HUES6 (cell line): ENCODE measurements around the gene AP5Z1.

Experiments used
- H3K27ac ChIP-seq: 2 replicates; pipeline ENCODE4 v1.7.0; 2013; ENCODE audit warnings: low read depth, mild to moderate bottlenecking, low read length, inconsistent platforms
- H3K27me3 ChIP-seq: 2 replicates; pipeline ENCODE4 v1.6.1; 2013; ENCODE audit warnings: low read length; ENCODE audit not compliant: control insufficient read depth, insufficient read depth
- H3K36me3 ChIP-seq: 2 replicates; pipeline ENCODE4 v1.6.1; 2013; ENCODE audit warnings: low read length; ENCODE audit not compliant: control insufficient read depth, insufficient read depth
- H3K4me1 ChIP-seq: 2 replicates; pipeline ENCODE4 v1.6.1; 2013; ENCODE audit warnings: low read length; ENCODE audit not compliant: control insufficient read depth, insufficient read depth
- H3K4me3 ChIP-seq: 2 replicates; pipeline ENCODE4 v1.5.1; 2013; ENCODE audit warnings: low read depth, low read length
- H3K9ac ChIP-seq: one replicate; pipeline ENCODE4 v1.6.1; 2013; ENCODE audit warnings: mild to moderate bottlenecking, low read length
- H3K9me3 ChIP-seq: 2 replicates; pipeline ENCODE4 v1.6.1; 2013; ENCODE audit warnings: low read depth, low read length; ENCODE audit not compliant: control insufficient read depth, insufficient read depth

AP5Z1 gene

DNA sequence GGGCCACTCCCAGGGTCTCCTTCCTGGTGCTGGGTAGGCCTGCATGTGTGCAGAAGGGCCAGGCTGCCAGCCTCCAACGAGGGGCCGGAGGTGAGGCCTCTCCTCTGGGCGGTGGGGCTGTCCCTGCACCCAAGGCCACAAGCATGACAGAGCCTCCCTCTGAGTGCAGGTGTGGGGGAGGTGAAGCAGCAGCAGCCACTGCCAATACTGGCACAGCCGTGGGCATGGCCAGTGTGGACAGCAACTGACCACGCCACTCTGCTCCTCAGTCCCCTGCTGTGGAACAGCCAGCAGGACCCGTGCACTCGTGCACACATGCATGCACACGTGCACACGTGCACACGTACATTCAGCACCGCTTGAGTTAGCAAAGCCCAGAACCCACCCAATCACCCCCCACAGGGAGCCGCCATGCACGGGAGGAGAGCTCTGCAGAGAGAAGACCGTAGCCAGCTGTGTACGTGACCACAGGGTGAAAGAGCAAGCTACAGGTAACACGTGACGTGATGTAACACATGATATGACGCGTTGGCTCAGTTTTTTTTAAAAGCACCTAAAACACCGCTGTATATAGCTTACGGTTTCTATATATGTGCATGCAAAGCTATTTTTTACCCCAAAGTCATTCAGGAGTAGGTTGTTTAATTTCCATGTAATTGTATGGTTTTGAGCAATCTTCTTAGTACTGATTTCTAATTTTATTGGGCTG is 63.4 kb downstream of the AP5Z1 start:
- H3K36me3 ChIP-seq = no peaks in the 10 kb centered on the region
- no peak overlapping the region for H3K4me3 ChIP-seq
- H3K9ac ChIP-seq = no peak overlapping the region
- H3K27me3 ChIP-seq = no peaks in the 10 kb centered on the region
- peaks cover 12% of the 10 kb centered on the region for H3K4me1 ChIP-seq
- no peaks in the 10 kb centered on the region for H3K9me3 ChIP-seq
- H3K27ac ChIP-seq = no peak overlapping the region

DNA sequence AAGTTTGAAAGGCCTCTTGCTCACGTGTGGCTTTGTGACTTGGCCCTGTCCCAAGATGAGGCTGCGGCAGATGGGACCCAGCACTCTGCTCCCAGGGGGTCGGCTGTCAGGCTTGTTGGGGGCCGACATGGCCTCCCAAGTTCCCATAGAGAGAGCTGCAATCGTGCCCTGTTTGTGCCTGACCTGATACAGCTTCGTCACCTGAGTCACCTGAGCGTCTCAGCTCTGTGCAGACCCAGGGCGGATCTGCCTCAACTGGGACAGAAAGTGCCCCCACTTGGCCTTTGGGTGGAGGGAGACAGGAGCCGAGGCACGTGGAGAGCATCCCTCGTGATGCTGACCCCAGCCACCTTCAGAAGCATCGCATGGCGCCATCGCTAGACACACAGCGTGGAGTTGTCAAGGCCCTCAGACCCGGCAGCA is 64.7 kb downstream of the AP5Z1 start:
- peaks cover 12% of the 10 kb centered on the region for H3K4me1 ChIP-seq
- no peaks in the 10 kb centered on the region for H3K36me3 ChIP-seq
- no peak overlapping the region for H3K9ac ChIP-seq
- H3K27me3 ChIP-seq = no peaks in the 10 kb centered on the region
- H3K4me3 ChIP-seq = no peak overlapping the region
- H3K27ac ChIP-seq = no peak overlapping the region
- H3K9me3 ChIP-seq = no peaks in the 10 kb centered on the region
